PFSK-1 (cell line): ENCODE measurements around the gene ANKZF1.
A peak's percentile ranks its signal among the peaks of the same experiment; 100 is the strongest.

Experiments
- FOXP2 ChIP-seq: optimal IDR thresholded peaks from 2 replicates; pipeline ENCODE3; 2011; ENCODE audit warnings: borderline replicate concordance, control low read depth, inconsistent platforms; ENCODE audit not compliant: insufficient read depth; ENCODE audit errors: extremely low read length, extremely low read depth
- POLR2AphosphoS5 ChIP-seq: IDR thresholded peaks from 2 replicates; pipeline ENCODE4 v1.6.1; 2012; ENCODE audit warnings: low read depth, mild to moderate bottlenecking, control low read depth, low read length, moderate library complexity
- REST ChIP-seq, 2 experiments: IDR thresholded peaks; 2 replicates each; pipeline versions ENCODE4 v1.6.1 to v1.8.0; 2011 to 2012; ENCODE audit warnings: low read depth in 2 of 2, low read length in 2 of 2, control low read depth in 1 of 2, inconsistent platforms in 1 of 2, mild to moderate bottlenecking in 1 of 2, moderate library complexity in 1 of 2; ENCODE audit not compliant: insufficient read depth in 1 of 2
- SIN3A ChIP-seq: IDR thresholded peaks from 2 replicates; pipeline ENCODE4 v1.6.1; 2012; ENCODE audit warnings: mild to moderate bottlenecking, low read length, moderate library complexity, borderline replicate concordance; ENCODE audit not compliant: insufficient read depth
- TAF1 ChIP-seq: IDR thresholded peaks from 2 replicates; pipeline ENCODE4 v1.6.1; 2012; ENCODE audit warnings: low read length, control low read depth, borderline replicate concordance; ENCODE audit not compliant: insufficient read depth

Gene ANKZF1

DNA sequence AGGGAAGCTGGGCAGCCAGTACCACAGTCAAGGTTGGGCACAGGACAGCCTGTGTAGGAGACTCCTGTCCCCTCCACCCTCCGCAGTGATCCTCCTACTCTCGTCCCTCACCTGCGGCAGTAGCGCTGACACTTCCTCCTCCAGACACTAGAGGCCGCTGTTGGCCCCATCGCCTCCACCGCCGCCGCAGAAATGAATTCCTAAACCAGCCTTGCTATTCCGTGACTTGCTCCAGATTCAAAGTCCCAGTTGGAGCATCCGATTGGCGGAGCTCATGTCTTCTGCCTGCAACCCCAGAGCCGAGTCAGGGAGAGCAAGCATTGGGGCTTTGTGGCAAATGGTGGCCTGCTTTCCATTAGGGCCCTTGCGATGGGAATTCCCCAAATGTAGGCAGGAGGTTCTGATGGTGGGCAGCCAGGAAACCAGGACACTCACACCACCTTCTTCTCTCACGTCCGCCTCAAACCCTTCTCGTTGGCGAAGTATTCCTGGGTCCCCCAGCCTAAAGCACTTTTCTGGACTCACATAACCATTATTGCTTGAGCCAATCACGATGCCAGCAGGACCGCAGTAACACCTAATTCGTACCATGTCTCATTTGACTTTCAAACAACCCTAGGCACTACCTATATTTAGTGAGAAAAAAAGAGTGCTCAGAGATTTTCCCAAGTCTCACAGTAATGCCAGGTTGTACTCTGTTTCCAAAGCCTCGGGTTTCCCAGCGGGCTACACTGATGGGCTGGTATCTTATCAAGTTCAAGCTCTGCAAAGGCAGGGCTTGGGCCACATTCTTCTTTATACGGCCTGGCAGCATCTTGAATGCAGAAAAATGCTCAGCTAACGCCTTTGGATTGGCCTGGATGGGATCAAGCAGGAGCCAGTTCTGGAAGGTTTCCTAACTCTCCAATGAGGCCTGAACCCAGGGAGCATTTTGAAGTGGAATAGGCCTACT lies 48.4 kb downstream of the ANKZF1 start:
- 0 out of 4 replicates have a peak, but pooled peaks of 1 of the 2 experiments have one; percentile 17 for TF ChIP-seq REST (IDR thresholded peaks at IDR 0.05; ENCODE audit: insufficient read depth in 1 of 2, low read depth in 2 of 2, low read length in 2 of 2)
- TF ChIP-seq TAF1 = peak; percentile 44; the same call in 1 of the 2 replicates
- TF ChIP-seq FOXP2 = no peak
- TF ChIP-seq POLR2AphosphoS5 = no peak
- TF ChIP-seq SIN3A = no peak

DNA sequence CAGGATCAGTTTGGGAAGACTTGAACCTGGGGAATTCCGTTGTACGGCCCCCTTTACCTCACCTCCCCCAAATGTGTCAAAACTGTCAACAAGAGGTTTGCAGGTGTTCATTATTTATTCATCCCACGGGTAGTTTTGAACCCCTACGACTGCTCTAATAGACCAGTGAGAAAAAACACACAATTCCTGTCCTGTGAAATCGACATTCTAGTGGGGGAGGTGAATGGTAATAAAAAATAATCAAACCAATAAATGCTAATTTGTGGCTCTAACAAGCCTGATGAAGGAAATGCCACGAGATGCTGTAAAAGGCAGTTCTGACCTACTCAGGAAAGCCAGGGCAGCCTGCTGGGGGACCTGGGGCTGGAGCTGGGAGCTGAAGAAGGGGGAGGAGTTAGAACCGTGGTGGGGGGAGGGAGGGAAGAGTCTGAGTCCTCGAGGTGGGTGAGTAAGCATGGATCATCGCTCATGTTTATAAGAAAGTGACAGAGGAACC lies 49.1 kb downstream of the ANKZF1 start:
- no peak; the same call in 1 of the 2 replicates for TF ChIP-seq POLR2AphosphoS5
- TF ChIP-seq FOXP2 = no peak
- no peak for TF ChIP-seq REST (IDR thresholded peaks at IDR 0.05; ENCODE audit: insufficient read depth in 1 of 2, low read depth in 2 of 2, low read length in 2 of 2)
- no peak for TF ChIP-seq TAF1
- no peak for TF ChIP-seq SIN3A

DNA sequence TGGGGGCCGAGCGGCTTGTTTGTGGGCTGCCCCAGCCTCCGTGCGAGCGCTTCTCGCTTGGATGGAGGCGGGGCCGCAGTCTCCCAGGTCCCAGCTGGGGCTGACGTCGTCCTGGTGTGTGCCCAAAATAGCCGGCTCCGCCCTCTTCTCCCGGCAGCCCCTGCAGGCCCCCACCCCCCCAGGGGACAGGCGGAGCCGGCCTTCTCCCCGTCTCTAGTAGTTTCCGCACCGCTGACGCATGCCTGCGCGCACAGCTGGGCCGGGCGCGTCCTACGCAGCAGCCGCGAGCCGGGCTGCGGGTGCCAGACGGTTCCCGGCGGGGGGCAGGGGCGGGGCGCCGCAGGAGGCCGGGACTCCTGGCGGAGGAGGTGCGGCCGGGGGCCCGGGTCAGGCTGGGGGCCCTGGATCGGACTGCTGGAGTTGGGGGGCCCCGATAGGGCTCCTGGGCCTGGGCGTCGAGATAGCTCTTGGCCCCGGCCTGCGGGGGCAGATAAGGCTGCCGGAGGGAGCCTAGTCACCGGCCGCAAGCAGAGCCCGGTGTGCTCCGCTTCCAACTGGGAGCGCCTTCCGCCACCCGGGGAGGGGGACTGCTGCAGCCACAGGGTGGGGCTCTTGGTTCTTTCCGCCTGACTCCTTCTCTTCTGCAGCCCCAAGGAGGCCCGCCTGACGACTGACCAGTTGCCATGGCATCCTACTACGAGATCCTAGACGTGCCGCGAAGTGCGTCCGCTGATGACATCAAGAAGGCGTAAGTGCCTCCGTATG lies 49.7 kb downstream of the ANKZF1 start, which contains the start of gene DNAJB2:
DNAJB2 (plus strand) TSS at position 216 of the 765 bp plus-strand sequence; CDS start at position 684, 468 bp downstream.
- no peak; a peak in 1 of 4 replicates for TF ChIP-seq REST (IDR thresholded peaks at IDR 0.05; ENCODE audit: insufficient read depth in 1 of 2, low read depth in 2 of 2, low read length in 2 of 2)
- TF ChIP-seq POLR2AphosphoS5 = peak; percentile 73; the same call in 1 of the 2 replicates
- TF ChIP-seq TAF1 = no peak
- TF ChIP-seq SIN3A = peak; percentile 81; the same call in 1 of the 2 replicates
- TF ChIP-seq FOXP2 = peak; percentile 73

- TF ChIP-seq SIN3A (no peak), FOXP2 (no peak), TAF1 (no peak), POLR2AphosphoS5 (no peak), REST (IDR thresholded peaks at IDR 0.05; ENCODE audit: insufficient read depth in 1 of 2, low read depth in 2 of 2, low read length in 2 of 2) (no peak)
Observed at GRCh38 chr2:219279916-219280516, 50.4 kb downstream of the ANKZF1 start.
